GM12878 (cell line): ENCODE data around the gene SRF. TPM values are rescaled to one million over a fixed set of nuclear protein-coding genes. Genes with fewer than 3 reads are reported as not detected.

Experiments
- ATAC-seq: fragments of 200-7000 bp; cut with Tn5 transposase; 3 replicates; pipeline ENCODE4 v1.9.1; 2020; ENCODE audit warnings: mild to moderate bottlenecking, moderate library complexity
- BruUV-seq: library from RNA; stranded (reverse); fragments of 400-500 nt; replicated peaks from 2 replicates; lab custom pipeline; 2021; lab: Mats Ljungman, UMichigan
- CTCF ChIA-PET: fragments of 300-600 bp; sonication (Branson Sonifier 250); formaldehyde crosslinking; extraction: SDS; loops from one replicate; lab custom pipeline; 2021; ENCODE audit warnings: inconsistent platforms; lab: Yijun Ruan, JAX
- POLR2A ChIA-PET: fragments of 350-600 bp; formaldehyde crosslinking; extraction: SDS; loops from one replicate; lab custom pipeline; 2021; ENCODE audit warnings: inconsistent platforms; lab: Charles Lee
- RAD21 ChIA-PET: fragments of 300-600 bp; sonication (Branson Sonifier 250); formaldehyde crosslinking; loops from one replicate; lab custom pipeline; 2023; ENCODE audit warnings: antibody characterized with exemption; ENCODE audit not compliant: unreplicated experiment; lab: Charles Lee
- SMC1A ChIA-PET: fragments of 300-600 bp; sonication (Branson Sonifier 250); formaldehyde crosslinking; loops from one replicate; lab custom pipeline; 2023; ENCODE audit not compliant: unreplicated experiment, uncharacterized antibody; lab: Charles Lee
- DNase-seq: peaks from one replicate; pipeline ENCODE4 v3.0.0-alpha.2; 2011; ENCODE audit warnings: low read depth, low spot score
- FAIRE-seq: peaks from 3 replicates; lab custom pipeline; 2011; peaks lifted over from hg19 to GRCh38; lab: Jason Lieb, UNC
- H2AFZ ChIP-seq: 2 replicates; pipeline ENCODE4 v1.6.0; 2011; ENCODE audit warnings: low read depth, low read length, control low read depth; ENCODE audit not compliant: control insufficient read depth
- H3K27ac ChIP-seq: 2 replicates; pipeline ENCODE4 v1.5.1; 2011; ENCODE audit warnings: control low read depth; ENCODE audit not compliant: control insufficient read depth, insufficient read depth
- H3K27me3 ChIP-seq, 2 experiments: replicated peaks in 1 of 2; 2 replicates each; pipeline versions ENCODE4 v1.6.0 to v1.6.1; 2011; ENCODE audit warnings: low read length in 1 of 2; ENCODE audit not compliant: control insufficient read depth in 2 of 2, insufficient read depth in 2 of 2
- H3K36me3 ChIP-seq, 2 experiments: 2 replicates each; pipeline ENCODE4 v1.5.1; 2011; ENCODE audit warnings: low read length in 1 of 2; ENCODE audit not compliant: control insufficient read depth in 2 of 2, insufficient read depth in 2 of 2
- H3K4me1 ChIP-seq: 2 replicates; pipeline ENCODE4 v1.6.1; 2011; ENCODE audit warnings: mild to moderate bottlenecking, low read length, moderate library complexity, mixed read lengths; ENCODE audit not compliant: control insufficient read depth, insufficient read depth
- H3K4me2 ChIP-seq: 2 replicates; pipeline ENCODE4 v1.6.0; 2011; ENCODE audit warnings: control low read depth; ENCODE audit not compliant: control insufficient read depth, insufficient read depth
- H3K4me3 ChIP-seq: fragments of 200-600 bp; sonication (generic); 2 replicates; pipeline ENCODE4 v1.5.1; 2016
- H3K79me2 ChIP-seq: 2 replicates; pipeline ENCODE4 v1.6.0; 2011; ENCODE audit warnings: low read length; ENCODE audit not compliant: control insufficient read depth, insufficient read depth
- H3K9ac ChIP-seq: 2 replicates; pipeline ENCODE4 v1.8.0; 2011; ENCODE audit warnings: low read length, control low read depth, mixed read lengths; ENCODE audit not compliant: control insufficient read depth, insufficient read depth
- H3K9me3 ChIP-seq: replicated peaks from 3 replicates; pipeline ENCODE4 v1.5.1; 2011; ENCODE audit warnings: mild to moderate bottlenecking, low read length; ENCODE audit not compliant: control insufficient read depth, insufficient read depth
- H4K20me1 ChIP-seq: 2 replicates; pipeline ENCODE4 v1.6.0; 2011; ENCODE audit not compliant: control insufficient read depth, insufficient read depth
- CREM ChIP-seq: IDR thresholded peaks from 2 replicates; pipeline ENCODE4 v1.6.1; 2014; ENCODE audit warnings: antibody characterized with exemption, low read depth
- IKZF2 ChIP-seq, 2 experiments: fragments of 450-650 bp; IDR thresholded peaks; 2 replicates each; pipeline ENCODE4 v1.6.1; 2017; ENCODE audit warnings: mild to moderate bottlenecking in 2 of 2, moderate library complexity in 2 of 2
- MTA2 ChIP-seq: fragments of 450-650 bp; IDR thresholded peaks from 2 replicates; pipeline ENCODE4 v1.6.1; 2016; ENCODE audit warnings: low read depth, mild to moderate bottlenecking, moderate library complexity
- WGBS: methylation state at CpG from one replicate; pipeline ENCODE4 v1.1.6; 2016; ENCODE audit warnings: low lambda C conversion rate; ENCODE audit not compliant: insufficient replicate concordance, insufficient coverage; ENCODE audit errors: missing lambda C conversion rate; 5-methylcytosine and 5-hydroxymethylcytosine counted together
- in situ Hi-C: fragments of 300-500 bp; cut with MboI; formaldehyde crosslinking; loops from 9 replicates; pipeline ENCODE4 v1.14.3; 2018; ENCODE audit warnings: mixed read lengths
- intact Hi-C: fragments of 100-400 bp; cut with micrococcal nuclease; formaldehyde crosslinking; loops from one replicate; pipeline ENCODE4 v1.14.2; 2022; ENCODE audit not compliant: unreplicated experiment
- polyA plus RNA-seq, 11 experiments: library from polyadenylated mRNA; depleted of rRNA in 4 of 11; unstranded in 6 of 11; stranded (reverse) in 5 of 11; fragments of >200 nt; fragmentation: Nextera tagmentation in 4 of 11; fragmentation: Illumina TruSeq in 1 of 11; extraction: Ambion mirVana in 4 of 11; extraction: Trizol in 1 of 11; gene quantifications; 1 replicate in 1 of 11; 2 replicates in 10 of 11; pipeline versions ENCODE4 v1.2.1 to v1.2.3, GENCODE V29; 2011 to 2016; ENCODE audit warnings: inconsistent platforms in 2 of 11, missing spikeins in 2 of 11, low read depth in 1 of 11
- total RNA-seq, 4 experiments: library from RNA; depleted of rRNA in 3 of 4; stranded (reverse); fragments of >200 nt in 3 of 4; fragmentation: Illumina TruSeq in 1 of 4; extraction: Trizol in 1 of 4; gene quantifications; 2 replicates each; pipeline versions ENCODE4 v1.2.1 to v1.2.3, GENCODE V29; 2013 to 2021
- TF ChIP-seq, protein P1 (sequence below): fragments of 450-650 bp; IDR thresholded peaks from 2 replicates; pipeline ENCODE4 v1.6.1; 2016; ENCODE audit warnings: mild to moderate bottlenecking, moderate library complexity, borderline replicate concordance
- TF ChIP-seq, protein P2 (sequence below): fragments of 150-350 bp; IDR thresholded peaks from 2 replicates; pipeline ENCODE4 v1.6.1; 2016; ENCODE audit warnings: low read depth, low read length
- TF ChIP-seq, protein P3 (sequence below): fragments of 450-650 bp; IDR thresholded peaks from 2 replicates; pipeline ENCODE4 v1.6.1; 2016; ENCODE audit warnings: mild to moderate bottlenecking
- TF ChIP-seq, protein P4 (sequence below): fragments of 450-650 bp; conservative IDR thresholded peaks from 2 replicates; pipeline ENCODE4 v1.6.1; 2017; ENCODE audit warnings: mild to moderate bottlenecking, moderate library complexity

The SRF gene
- total and polyA plus RNA-seq, 10 of the 15 experiments (the other 5 are each of a cell fraction or from before 2014, with no cell fraction given), result 2.3 to 56.3 (median 28.2) TPM

DNA sequence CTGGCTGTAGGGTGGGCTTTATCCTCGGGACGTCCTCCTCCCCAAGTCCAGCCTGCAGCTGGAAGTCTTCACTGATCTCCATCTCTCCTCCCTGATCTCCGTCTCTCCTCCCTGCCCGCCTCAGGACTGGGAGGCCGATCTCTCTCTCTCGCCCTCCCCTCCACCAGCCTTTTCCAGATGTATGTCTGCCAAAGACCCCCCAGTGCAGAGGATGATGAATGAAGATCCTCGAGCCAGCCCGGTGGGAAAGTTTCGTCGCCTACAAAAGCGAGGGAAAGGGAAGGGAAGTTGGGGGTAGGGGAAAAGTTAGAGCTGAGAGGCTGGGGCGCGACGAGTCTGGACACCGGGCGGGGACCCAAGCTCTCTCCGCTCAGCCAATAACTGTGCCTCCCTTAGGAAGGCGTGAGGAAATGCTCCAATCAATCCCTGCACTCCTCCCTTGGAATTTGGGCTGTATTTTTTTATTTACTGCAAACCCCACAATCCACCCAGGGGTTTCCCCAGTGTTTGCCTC, 595 bp upstream of the SRF start:
- POLR2A ChIA-PET, result interaction anchor here (0.6 to 2.1 kb wide), 6 partner anchors 12 to 1630 kb away, joined by 4 to 10 read pairs (median 6); partner anchors contain the start of gene CUL9

More for the DNA sequence above, 595 bp upstream of the SRF start:
- Histone ChIP-seq H3K36me3 (peaks cover 2 to 5% of the 10 kb centered on the region in 2 experiments; a peak in 3 of 4 replicates), H3K4me2 (peak overlapping the region; percentile 100), H3K9me3 (no peaks in the 10 kb centered on the region), H3K9ac (peak overlapping the region; percentile 95), H2AFZ (peak overlapping the region; percentile 88), H3K4me3 (peak overlapping the region; percentile 92), H3K27ac (peak overlapping the region; percentile 92), H4K20me1 (peaks cover 6% of the 10 kb centered on the region; the same call in 1 of the 2 replicates), H3K79me2 (peaks cover 40% of the 10 kb centered on the region), H3K27me3 (no peaks in the 10 kb centered on the region), H3K4me1 (peaks cover 17% of the 10 kb centered on the region)
- ChIA-PET SMC1A (no interaction called here), CTCF (interaction anchor here (1.0 to 1.5 kb wide), 4 partner anchors 23 to 336 kb away, joined by 3 to 4 read pairs (median 3); partner anchors contain the start of genes DNPH1 and PPP2R5D), RAD21 (interaction anchor here (0.6 kb wide), 1 partner anchor 9 kb away, joined by 4 read pairs; no protein-coding TSS in a partner anchor)
- 9% methylated on average over 18 of the region's 18 CpGs for WGBS
- no peak for DNase-seq
- FAIRE-seq, result no peak
- intact Hi-C loops, result loop anchor here (2.0 to 10.0 kb wide), 4 partner anchors 77 to 386 kb away; partner anchors contain the start of genes BICRAL, POLR1C and YIPF3
- in situ Hi-C loops, result no loop called here
- TSS peak; percentile 97 for BruUV-seq
- no peak for ATAC-seq
- TF ChIP-seq, protein P1, sequence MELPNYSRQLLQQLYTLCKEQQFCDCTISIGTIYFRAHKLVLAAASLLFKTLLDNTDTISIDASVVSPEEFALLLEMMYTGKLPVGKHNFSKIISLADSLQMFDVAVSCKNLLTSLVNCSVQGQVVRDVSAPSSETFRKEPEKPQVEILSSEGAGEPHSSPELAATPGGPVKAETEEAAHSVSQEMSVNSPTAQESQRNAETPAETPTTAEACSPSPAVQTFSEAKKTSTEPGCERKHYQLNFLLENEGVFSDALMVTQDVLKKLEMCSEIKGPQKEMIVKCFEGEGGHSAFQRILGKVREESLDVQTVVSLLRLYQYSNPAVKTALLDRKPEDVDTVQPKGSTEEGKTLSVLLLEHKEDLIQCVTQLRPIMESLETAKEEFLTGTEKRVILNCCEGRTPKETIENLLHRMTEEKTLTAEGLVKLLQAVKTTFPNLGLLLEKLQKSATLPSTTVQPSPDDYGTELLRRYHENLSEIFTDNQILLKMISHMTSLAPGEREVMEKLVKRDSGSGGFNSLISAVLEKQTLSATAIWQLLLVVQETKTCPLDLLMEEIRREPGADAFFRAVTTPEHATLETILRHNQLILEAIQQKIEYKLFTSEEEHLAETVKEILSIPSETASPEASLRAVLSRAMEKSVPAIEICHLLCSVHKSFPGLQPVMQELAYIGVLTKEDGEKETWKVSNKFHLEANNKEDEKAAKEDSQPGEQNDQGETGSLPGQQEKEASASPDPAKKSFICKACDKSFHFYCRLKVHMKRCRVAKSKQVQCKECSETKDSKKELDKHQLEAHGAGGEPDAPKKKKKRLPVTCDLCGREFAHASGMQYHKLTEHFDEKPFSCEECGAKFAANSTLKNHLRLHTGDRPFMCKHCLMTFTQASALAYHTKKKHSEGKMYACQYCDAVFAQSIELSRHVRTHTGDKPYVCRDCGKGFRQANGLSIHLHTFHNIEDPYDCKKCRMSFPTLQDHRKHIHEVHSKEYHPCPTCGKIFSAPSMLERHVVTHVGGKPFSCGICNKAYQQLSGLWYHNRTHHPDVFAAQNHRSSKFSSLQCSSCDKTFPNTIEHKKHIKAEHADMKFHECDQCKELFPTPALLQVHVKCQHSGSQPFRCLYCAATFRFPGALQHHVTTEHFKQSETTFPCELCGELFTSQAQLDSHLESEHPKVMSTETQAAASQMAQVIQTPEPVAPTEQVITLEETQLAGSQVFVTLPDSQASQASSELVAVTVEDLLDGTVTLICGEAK, result peak; percentile 29; the same call in 1 of the 2 replicates
- TF ChIP-seq IKZF2 (IDR thresholded peaks at IDR 0.05), result peak; percentile 35 to 45; a peak in 2 of 4 replicates
- TF ChIP-seq, protein P2, sequence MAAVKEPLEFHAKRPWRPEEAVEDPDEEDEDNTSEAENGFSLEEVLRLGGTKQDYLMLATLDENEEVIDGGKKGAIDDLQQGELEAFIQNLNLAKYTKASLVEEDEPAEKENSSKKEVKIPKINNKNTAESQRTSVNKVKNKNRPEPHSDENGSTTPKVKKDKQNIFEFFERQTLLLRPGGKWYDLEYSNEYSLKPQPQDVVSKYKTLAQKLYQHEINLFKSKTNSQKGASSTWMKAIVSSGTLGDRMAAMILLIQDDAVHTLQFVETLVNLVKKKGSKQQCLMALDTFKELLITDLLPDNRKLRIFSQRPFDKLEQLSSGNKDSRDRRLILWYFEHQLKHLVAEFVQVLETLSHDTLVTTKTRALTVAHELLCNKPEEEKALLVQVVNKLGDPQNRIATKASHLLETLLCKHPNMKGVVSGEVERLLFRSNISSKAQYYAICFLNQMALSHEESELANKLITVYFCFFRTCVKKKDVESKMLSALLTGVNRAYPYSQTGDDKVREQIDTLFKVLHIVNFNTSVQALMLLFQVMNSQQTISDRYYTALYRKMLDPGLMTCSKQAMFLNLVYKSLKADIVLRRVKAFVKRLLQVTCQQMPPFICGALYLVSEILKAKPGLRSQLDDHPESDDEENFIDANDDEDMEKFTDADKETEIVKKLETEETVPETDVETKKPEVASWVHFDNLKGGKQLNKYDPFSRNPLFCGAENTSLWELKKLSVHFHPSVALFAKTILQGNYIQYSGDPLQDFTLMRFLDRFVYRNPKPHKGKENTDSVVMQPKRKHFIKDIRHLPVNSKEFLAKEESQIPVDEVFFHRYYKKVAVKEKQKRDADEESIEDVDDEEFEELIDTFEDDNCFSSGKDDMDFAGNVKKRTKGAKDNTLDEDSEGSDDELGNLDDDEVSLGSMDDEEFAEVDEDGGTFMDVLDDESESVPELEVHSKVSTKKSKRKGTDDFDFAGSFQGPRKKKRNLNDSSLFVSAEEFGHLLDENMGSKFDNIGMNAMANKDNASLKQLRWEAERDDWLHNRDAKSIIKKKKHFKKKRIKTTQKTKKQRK, result no peak
- TF ChIP-seq MTA2, result 0 out of 2 replicates have a peak, but pooled peaks have one; percentile 14
- TF ChIP-seq, protein P3, sequence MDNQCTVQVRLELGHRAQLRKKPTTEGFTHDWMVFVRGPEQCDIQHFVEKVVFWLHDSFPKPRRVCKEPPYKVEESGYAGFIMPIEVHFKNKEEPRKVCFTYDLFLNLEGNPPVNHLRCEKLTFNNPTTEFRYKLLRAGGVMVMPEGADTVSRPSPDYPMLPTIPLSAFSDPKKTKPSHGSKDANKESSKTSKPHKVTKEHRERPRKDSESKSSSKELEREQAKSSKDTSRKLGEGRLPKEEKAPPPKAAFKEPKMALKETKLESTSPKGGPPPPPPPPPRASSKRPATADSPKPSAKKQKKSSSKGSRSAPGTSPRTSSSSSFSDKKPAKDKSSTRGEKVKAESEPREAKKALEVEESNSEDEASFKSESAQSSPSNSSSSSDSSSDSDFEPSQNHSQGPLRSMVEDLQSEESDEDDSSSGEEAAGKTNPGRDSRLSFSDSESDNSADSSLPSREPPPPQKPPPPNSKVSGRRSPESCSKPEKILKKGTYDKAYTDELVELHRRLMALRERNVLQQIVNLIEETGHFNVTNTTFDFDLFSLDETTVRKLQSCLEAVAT, result peak; percentile 84
- TF ChIP-seq CREM, result no peak
- TF ChIP-seq, protein P4, sequence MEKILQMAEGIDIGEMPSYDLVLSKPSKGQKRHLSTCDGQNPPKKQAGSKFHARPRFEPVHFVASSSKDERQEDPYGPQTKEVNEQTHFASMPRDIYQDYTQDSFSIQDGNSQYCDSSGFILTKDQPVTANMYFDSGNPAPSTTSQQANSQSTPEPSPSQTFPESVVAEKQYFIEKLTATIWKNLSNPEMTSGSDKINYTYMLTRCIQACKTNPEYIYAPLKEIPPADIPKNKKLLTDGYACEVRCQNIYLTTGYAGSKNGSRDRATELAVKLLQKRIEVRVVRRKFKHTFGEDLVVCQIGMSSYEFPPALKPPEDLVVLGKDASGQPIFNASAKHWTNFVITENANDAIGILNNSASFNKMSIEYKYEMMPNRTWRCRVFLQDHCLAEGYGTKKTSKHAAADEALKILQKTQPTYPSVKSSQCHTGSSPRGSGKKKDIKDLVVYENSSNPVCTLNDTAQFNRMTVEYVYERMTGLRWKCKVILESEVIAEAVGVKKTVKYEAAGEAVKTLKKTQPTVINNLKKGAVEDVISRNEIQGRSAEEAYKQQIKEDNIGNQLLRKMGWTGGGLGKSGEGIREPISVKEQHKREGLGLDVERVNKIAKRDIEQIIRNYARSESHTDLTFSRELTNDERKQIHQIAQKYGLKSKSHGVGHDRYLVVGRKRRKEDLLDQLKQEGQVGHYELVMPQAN, result 0 out of 2 replicates have a peak, but pooled peaks have one; percentile 21
- TF ChIP-seq, all 136 proteins: peak for 5
